ENCODE results near the gene ABI2.

ABI2 gene

GRCh38 chr2:203471323-203471722 is 143.1 kb downstream of the ABI2 start:
- H3K27ac ChIP-seq, result no peak overlapping the region
- TF ChIP-seq ZFX (IDR thresholded peaks at IDR 0.05), result no peak
- TF ChIP-seq, protein P1, sequence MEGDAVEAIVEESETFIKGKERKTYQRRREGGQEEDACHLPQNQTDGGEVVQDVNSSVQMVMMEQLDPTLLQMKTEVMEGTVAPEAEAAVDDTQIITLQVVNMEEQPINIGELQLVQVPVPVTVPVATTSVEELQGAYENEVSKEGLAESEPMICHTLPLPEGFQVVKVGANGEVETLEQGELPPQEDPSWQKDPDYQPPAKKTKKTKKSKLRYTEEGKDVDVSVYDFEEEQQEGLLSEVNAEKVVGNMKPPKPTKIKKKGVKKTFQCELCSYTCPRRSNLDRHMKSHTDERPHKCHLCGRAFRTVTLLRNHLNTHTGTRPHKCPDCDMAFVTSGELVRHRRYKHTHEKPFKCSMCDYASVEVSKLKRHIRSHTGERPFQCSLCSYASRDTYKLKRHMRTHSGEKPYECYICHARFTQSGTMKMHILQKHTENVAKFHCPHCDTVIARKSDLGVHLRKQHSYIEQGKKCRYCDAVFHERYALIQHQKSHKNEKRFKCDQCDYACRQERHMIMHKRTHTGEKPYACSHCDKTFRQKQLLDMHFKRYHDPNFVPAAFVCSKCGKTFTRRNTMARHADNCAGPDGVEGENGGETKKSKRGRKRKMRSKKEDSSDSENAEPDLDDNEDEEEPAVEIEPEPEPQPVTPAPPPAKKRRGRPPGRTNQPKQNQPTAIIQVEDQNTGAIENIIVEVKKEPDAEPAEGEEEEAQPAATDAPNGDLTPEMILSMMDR (conservative IDR thresholded peaks at IDR 0.05), result no peak

DNA sequence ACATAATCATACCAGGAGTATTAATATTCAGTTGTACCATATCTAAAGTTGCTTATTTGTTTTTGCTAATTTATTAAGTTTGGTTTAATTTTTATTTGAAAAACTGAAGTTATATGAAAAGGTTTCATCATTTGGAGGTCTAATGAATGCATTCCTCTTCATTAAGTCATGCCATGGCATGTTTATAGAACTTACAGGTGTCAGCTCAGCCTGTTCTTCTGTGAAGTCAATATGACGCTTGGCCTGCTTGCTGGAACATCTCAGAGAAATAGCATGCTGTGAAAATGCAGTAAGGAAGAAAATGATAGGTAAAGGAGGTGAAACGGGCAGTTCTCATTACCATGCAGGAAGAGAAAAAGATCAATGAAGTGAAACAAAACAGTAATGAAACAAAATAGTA is 148.7 kb downstream of the ABI2 start:
- no peak overlapping the region for H3K27ac ChIP-seq
- TF ChIP-seq ZFX (IDR thresholded peaks at IDR 0.05), result no peak
- TF ChIP-seq, protein P1 (conservative IDR thresholded peaks at IDR 0.05), result no peak

GRCh38 chr2:203480623-203481022 is 152.4 kb downstream of the ABI2 start:
- TF ChIP-seq, protein P1 (conservative IDR thresholded peaks at IDR 0.05), result no peak
- TF ChIP-seq ZFX (IDR thresholded peaks at IDR 0.05), result no peak
- no peak overlapping the region for H3K27ac ChIP-seq

GRCh38 chr2:203484266-203485112 is 156.3 kb downstream of the ABI2 start:
- TF ChIP-seq, protein P1 (conservative IDR thresholded peaks at IDR 0.05), result peak; percentile 72
- TF ChIP-seq ZFX (IDR thresholded peaks at IDR 0.05), result no peak
- no peak overlapping the region; the same call in 1 of the 2 replicates for H3K27ac ChIP-seq

- H3K27ac ChIP-seq, result no peak overlapping the region
- TF ChIP-seq, protein P1 (conservative IDR thresholded peaks at IDR 0.05), result no peak
- no peak for TF ChIP-seq ZFX (IDR thresholded peaks at IDR 0.05)
Measured at GRCh38 chr2:203489531-203489930, 161.3 kb downstream of the ABI2 start.

DNA sequence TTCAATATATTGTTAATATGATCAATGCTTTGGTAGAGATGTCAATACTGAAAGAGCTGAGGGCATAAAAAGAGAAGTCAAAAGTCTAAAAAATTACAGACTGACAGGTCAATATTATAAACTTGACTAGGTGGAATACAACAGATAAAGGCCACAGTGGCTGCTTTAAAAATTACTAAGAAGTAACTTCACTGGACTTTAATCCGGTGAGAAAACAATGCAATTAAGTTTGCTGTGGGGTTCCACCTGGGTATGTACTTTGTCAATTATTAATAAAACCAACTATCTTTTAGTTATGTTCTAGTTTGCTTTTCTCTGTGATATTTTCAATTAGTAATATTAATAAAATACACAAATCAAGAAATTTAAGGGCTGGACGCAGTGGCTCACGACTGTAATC is 162.2 kb downstream of the ABI2 start:
- no peak overlapping the region for H3K27ac ChIP-seq
- TF ChIP-seq, protein P1 (conservative IDR thresholded peaks at IDR 0.05), result no peak
- no peak for TF ChIP-seq ZFX (IDR thresholded peaks at IDR 0.05)

DNA sequence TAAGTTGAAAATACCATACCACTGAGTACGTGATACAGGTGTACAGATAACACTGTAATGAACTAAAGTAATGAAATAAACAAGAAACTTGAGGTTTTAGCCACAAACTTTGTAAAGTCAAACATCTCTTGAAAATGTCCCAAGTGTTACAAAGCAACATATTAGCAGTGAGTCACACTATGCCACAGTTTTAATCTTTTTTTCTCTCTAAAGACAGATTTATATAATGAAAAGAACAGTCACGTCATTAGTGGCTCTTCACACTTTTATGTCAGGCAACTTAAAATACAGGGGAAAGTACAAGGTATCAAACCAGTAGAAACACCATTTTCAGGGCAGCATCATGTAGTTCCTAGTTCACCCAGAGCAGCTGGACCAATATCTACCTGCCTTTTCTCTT is 164.8 kb downstream of the ABI2 start:
- TF ChIP-seq ZFX (IDR thresholded peaks at IDR 0.05), result no peak
- TF ChIP-seq, protein P1 (conservative IDR thresholded peaks at IDR 0.05), result no peak
- H3K27ac ChIP-seq, result no peak overlapping the region

Measured in C4-2B (cell line).